Fibroblast of lung (primary cell): ENCODE results near the gene DISP3. TPM values are rescaled to one million over a fixed set of nuclear protein-coding genes. Genes with fewer than 3 reads are reported as not detected.

Experiments
- DNase-seq, 2 donors: peaks; one replicate each; pipeline versions ENCODE4 v3.0.0 to v3.0.0-alpha.2; 2010; ENCODE audit warnings: low read depth in 2 of 2
- H2AFZ ChIP-seq: 2 replicates; pipeline ENCODE4 v1.5.1; 2012; ENCODE audit warnings: low read length, control low read depth, inconsistent platforms
- H3K27ac ChIP-seq: 2 replicates; pipeline ENCODE4 v1.5.1; 2011; ENCODE audit warnings: low read length, control low read depth; ENCODE audit not compliant: insufficient read depth
- H3K27me3 ChIP-seq: 2 replicates; pipeline ENCODE4 v1.5.1; 2011; ENCODE audit warnings: mild to moderate bottlenecking, low read length; ENCODE audit not compliant: control insufficient read depth, insufficient read depth
- H3K36me3 ChIP-seq: 2 replicates; pipeline ENCODE4 v1.5.1; 2011; ENCODE audit warnings: low read length; ENCODE audit not compliant: control insufficient read depth, insufficient read depth
- H3K4me1 ChIP-seq: 2 replicates; pipeline ENCODE4 v1.5.1; 2011; ENCODE audit warnings: low read length; ENCODE audit not compliant: control insufficient read depth, insufficient read depth; ENCODE audit errors: extremely low read depth
- H3K4me2 ChIP-seq: 2 replicates; pipeline ENCODE4 v1.5.1; 2011; ENCODE audit warnings: low read length, control low read depth; ENCODE audit not compliant: insufficient read depth; ENCODE audit errors: extremely low read depth
- H3K4me3 ChIP-seq, 4 experiments: fragments of 200-600 bp in 1 of 4; sonication (generic) in 1 of 4; replicated peaks in 1 of 4; 2 replicates each; pipeline ENCODE4 v1.5.1; 2011 to 2016; ENCODE audit warnings: low read length in 4 of 4, low read depth in 3 of 4, mild to moderate bottlenecking in 3 of 4, control low read depth in 2 of 4, inconsistent platforms in 1 of 4, mixed read lengths in 1 of 4; ENCODE audit not compliant: insufficient read depth in 1 of 4; ENCODE audit errors: control extremely low read depth in 1 of 4
- H3K79me2 ChIP-seq: 2 replicates; pipeline ENCODE4 v1.5.1; 2012; ENCODE audit warnings: mild to moderate bottlenecking, low read length, inconsistent platforms; ENCODE audit not compliant: control insufficient read depth, insufficient read depth
- H3K9ac ChIP-seq: 2 replicates; pipeline ENCODE4 v1.5.1; 2011; ENCODE audit warnings: mild to moderate bottlenecking, low read length, control low read depth; ENCODE audit not compliant: insufficient read depth
- H3K9me3 ChIP-seq: 2 replicates; pipeline ENCODE4 v1.5.1; 2012; ENCODE audit warnings: low read depth, low read length; ENCODE audit not compliant: control insufficient read depth, insufficient read depth
- H4K20me1 ChIP-seq: 2 replicates; pipeline ENCODE4 v1.5.1; 2011; ENCODE audit warnings: low read length; ENCODE audit not compliant: control insufficient read depth, insufficient read depth; ENCODE audit errors: extremely low read depth
- EZH2 ChIP-seq: IDR thresholded peaks from 2 replicates; pipeline ENCODE4 v1.5.1; 2012; ENCODE audit warnings: low read length, control low read depth, mild to moderate bottlenecking; ENCODE audit errors: missing control alignments
- polyA plus RNA-seq, 2 donors: library from polyadenylated mRNA; depleted of rRNA in 1 of 2; stranded (reverse) in 1 of 2; unstranded in 1 of 2; fragments of >200 nt; gene quantifications; 2 replicates each; pipeline ENCODE4 v1.2.1, GENCODE V29; 2011 to 2012; ENCODE audit warnings: missing spikeins in 1 of 2
- total RNA-seq: library from RNA; depleted of rRNA; stranded (reverse); fragments of >200 nt; gene quantifications from 2 replicates; pipeline ENCODE4 v1.2.1, GENCODE V29; 2014
- TF ChIP-seq, protein P1 (sequence below), 2 donors: IDR thresholded peaks in 1 of 2; conservative IDR thresholded peaks in 1 of 2; 1 replicate in 1 of 2; 2 replicates in 1 of 2; pipeline ENCODE4 v1.5.1; 2011 to 2012; ENCODE audit warnings: low read length in 2 of 2, control low read depth in 1 of 2, inconsistent platforms in 1 of 2, low read depth in 1 of 2, mild to moderate bottlenecking in 1 of 2

DISP3 gene
- total and polyA plus RNA-seq, 2 donors (not counting 1 experiment from before 2014, with no cell fraction given): 0.02 TPM; not detected in 1

DNA sequence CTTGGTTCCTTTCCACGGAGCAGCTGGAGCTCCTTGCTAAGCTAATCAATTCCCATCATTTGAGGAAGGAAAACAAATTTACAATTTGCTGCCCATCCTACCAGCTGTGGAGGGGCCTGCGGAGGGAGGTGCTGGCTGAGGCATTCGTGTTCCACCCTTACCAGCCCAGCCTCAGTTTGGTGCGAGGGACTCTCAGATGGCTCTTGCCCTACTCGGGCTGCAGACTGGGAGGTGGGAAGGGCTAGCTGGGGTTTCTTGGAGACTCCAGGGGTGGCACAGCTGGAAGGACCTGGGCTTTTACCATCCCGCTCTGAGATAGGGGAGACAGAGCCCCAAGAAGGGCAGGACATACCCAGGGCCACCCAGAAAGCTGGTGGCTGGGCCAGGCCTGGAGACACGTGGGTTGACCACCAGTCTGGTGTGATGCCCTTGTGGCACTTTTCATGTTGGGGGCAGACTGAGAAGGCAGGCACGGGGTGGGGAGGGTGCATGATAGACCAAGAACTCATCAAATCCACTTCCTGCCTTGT, 17.7 kb downstream of the DISP3 start:
- Histone ChIP-seq H3K4me3 (no peak overlapping the region), H3K9me3 (no peaks in the 10 kb centered on the region), H3K4me1 (no peaks in the 10 kb centered on the region), H3K27me3 (no peaks in the 10 kb centered on the region), H2AFZ (no peak overlapping the region), H3K79me2 (no peaks in the 10 kb centered on the region), H4K20me1 (no peaks in the 10 kb centered on the region), H3K36me3 (no peaks in the 10 kb centered on the region), H3K27ac (no peak overlapping the region), H3K9ac (no peak overlapping the region), H3K4me2 (no peak overlapping the region)
- no peak for DNase-seq
- TF ChIP-seq, protein P1, sequence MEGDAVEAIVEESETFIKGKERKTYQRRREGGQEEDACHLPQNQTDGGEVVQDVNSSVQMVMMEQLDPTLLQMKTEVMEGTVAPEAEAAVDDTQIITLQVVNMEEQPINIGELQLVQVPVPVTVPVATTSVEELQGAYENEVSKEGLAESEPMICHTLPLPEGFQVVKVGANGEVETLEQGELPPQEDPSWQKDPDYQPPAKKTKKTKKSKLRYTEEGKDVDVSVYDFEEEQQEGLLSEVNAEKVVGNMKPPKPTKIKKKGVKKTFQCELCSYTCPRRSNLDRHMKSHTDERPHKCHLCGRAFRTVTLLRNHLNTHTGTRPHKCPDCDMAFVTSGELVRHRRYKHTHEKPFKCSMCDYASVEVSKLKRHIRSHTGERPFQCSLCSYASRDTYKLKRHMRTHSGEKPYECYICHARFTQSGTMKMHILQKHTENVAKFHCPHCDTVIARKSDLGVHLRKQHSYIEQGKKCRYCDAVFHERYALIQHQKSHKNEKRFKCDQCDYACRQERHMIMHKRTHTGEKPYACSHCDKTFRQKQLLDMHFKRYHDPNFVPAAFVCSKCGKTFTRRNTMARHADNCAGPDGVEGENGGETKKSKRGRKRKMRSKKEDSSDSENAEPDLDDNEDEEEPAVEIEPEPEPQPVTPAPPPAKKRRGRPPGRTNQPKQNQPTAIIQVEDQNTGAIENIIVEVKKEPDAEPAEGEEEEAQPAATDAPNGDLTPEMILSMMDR (conservative IDR thresholded peaks at IDR 0.05 in 1 of 2, IDR thresholded peaks at IDR 0.05 in 1 of 2; ENCODE audit: low read depth in 1 of 2, low read length in 2 of 2): no peak
- no peak for TF ChIP-seq EZH2

DNA sequence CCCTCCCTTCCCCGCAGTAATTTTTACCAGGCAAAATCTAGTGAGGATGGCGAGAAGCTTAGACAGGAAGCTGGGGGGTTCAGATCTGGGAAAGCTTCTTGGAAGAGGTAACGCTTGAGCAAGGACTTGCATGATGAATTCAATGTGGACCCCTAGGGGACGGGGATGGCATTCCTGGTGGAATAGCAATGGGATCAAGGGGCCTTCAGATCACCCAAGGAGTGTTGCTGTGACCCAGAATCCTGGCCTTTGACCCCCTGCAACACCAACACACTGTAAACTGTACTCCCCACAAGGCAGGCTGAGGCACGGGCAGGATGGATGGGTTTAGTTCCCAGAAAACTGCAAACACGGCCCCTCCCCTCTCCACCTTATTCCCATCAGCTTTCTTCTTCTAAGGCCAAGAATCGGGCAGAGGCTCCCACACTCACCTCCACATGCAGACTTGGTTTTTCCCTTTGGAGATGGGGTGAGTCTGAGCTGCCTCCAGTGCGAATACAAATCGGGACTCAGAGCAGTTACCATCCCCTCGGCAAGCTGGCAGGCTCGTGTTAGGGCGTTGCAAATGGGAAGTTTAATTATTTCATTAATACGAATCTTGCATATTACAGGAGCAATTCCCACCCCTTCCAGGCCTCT, 20.1 kb downstream of the DISP3 start:
- Histone ChIP-seq H3K4me2 (no peak overlapping the region), H3K27ac (no peak overlapping the region), H4K20me1 (no peaks in the 10 kb centered on the region), H3K79me2 (no peaks in the 10 kb centered on the region), H3K4me1 (no peaks in the 10 kb centered on the region), H3K27me3 (no peaks in the 10 kb centered on the region), H3K9me3 (no peaks in the 10 kb centered on the region), H2AFZ (no peak overlapping the region), H3K9ac (no peak overlapping the region), H3K36me3 (no peaks in the 10 kb centered on the region), H3K4me3 (no peak overlapping the region)
- TF ChIP-seq, protein P1 (conservative IDR thresholded peaks at IDR 0.05 in 1 of 2, IDR thresholded peaks at IDR 0.05 in 1 of 2; ENCODE audit: low read depth in 1 of 2, low read length in 2 of 2): no peak
- no peak for DNase-seq

DNA sequence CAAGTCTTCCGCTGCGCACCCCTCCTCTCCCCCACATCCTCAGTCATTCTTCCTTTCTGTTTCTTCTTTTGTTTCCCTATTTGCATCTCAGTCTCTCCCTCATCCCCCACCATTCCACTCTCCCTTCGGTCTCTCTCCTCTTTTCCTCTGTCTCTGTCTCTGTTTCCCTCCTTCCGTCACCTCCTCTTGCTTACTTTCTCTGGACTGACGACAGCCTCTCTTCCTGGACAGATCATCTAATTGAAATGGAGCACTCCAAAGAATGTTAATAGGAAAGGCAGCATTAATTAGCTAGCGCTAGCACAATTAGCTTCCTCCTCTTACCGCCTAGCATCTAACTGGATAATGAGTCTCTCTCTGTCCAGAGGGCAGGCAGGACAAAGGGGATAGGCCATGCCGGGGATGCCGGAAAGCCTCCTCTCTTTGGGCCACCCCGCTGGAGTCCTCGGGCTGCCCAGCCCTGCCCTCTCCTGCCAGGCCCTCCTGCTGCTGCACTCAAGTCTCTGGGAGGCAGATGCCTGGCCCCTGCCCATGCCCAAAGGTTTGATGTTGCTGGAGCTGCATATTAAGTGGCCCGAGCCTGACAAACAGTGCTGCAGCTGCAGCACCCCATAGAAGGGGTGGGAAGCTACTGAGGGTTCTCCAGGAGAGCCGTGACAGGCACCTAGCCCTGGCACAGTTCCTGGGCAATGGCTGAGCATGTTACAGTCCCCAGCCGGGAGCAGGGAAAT, 20.8 kb downstream of the DISP3 start:
- H3K9ac ChIP-seq: no peak overlapping the region
- no peaks in the 10 kb centered on the region for H3K79me2 ChIP-seq
- H2AFZ ChIP-seq: no peak overlapping the region
- H4K20me1 ChIP-seq: no peaks in the 10 kb centered on the region
- TF ChIP-seq, protein P1 (conservative IDR thresholded peaks at IDR 0.05 in 1 of 2, IDR thresholded peaks at IDR 0.05 in 1 of 2; ENCODE audit: low read depth in 1 of 2, low read length in 2 of 2): no peak
- TF ChIP-seq EZH2: no peak
- H3K9me3 ChIP-seq: no peaks in the 10 kb centered on the region
- H3K36me3 ChIP-seq: no peaks in the 10 kb centered on the region
- H3K27ac ChIP-seq: no peak overlapping the region
- DNase-seq: no peak
- H3K27me3 ChIP-seq: no peaks in the 10 kb centered on the region
- H3K4me1 ChIP-seq: no peaks in the 10 kb centered on the region
- no peak overlapping the region for H3K4me3 ChIP-seq
- H3K4me2 ChIP-seq: no peak overlapping the region
